ENCODE measurements around the gene LAMA2. TPM values are rescaled to one million over a fixed set of nuclear protein-coding genes. Genes with fewer than 3 reads are reported as not detected.

Gene LAMA2
- total RNA-seq, 1 experiment from 2014 or later, result 4.2 TPM

GRCh38 chr6:129517288-129517687, 634.4 kb downstream of the LAMA2 start:
- WGBS (ENCODE audit: extremely low coverage, insufficient read length, low lambda C conversion rate), result no CpG with 5 or more reads among the region's 2 CpGs
- no peaks in the 10 kb centered on the region for H3K23me2 ChIP-seq (ENCODE audit: insufficient read length, low read depth, low read length, poor library complexity, severe bottlenecking)
- H3K27me3 Mint-ChIP-seq (ENCODE audit: low read depth), result no peaks in the 10 kb centered on the region

More at GRCh38 chr6:129517288-129517687, 634.4 kb downstream of the LAMA2 start:
- Histone ChIP-seq H2BK15ac (ENCODE audit: low read depth, low read length) (no peak overlapping the region), H3T11ph (ENCODE audit: low read length) (no peak overlapping the region), H2BK12ac (ENCODE audit: insufficient read length, low read depth, low read length) (no peak overlapping the region), H3K79me2 (ENCODE audit: insufficient read depth, low read length) (no peaks in the 10 kb centered on the region), H3K23ac (ENCODE audit: insufficient read length, low read depth, low read length) (no peak overlapping the region), H2AK5ac (ENCODE audit: insufficient read length, low read length) (no peak overlapping the region), H3K9me3 (ENCODE audit: control insufficient read depth, low read depth, low read length) (no peaks in the 10 kb centered on the region), H2BK5ac (ENCODE audit: insufficient read length, low read length) (no peak overlapping the region), H4K5ac (ENCODE audit: insufficient read length, low read depth, low read length) (no peak overlapping the region), H3K18ac (ENCODE audit: insufficient read length, low read depth, low read length) (no peak overlapping the region), H3K79me1 (ENCODE audit: insufficient read depth, low read depth, low read length, poor library complexity, severe bottlenecking) (no peaks in the 10 kb centered on the region), H2AFZ (ENCODE audit: low read length) (no peak overlapping the region), H3K4me1 (ENCODE audit: insufficient read depth, low read length) (no peaks in the 10 kb centered on the region), H3K14ac (ENCODE audit: insufficient read depth, low read length) (no peak overlapping the region), H3K4me2 (ENCODE audit: insufficient read depth, insufficient read length, low read length) (no peak overlapping the region), H3K27me3 (ENCODE audit: insufficient read depth, low read length) (no peaks in the 10 kb centered on the region), H3K56ac (ENCODE audit: insufficient read length, low read depth, low read length) (no peak overlapping the region), H3K27ac (ENCODE audit: insufficient read length, low read depth, low read length) (no peak overlapping the region), H4K91ac (ENCODE audit: insufficient read length, low read depth, low read length) (no peak overlapping the region), H4K8ac (replicated peaks; ENCODE audit: insufficient read length, low read depth, low read length) (no peak overlapping the region), H2BK20ac (ENCODE audit: low read depth, low read length, poor library complexity, severe bottlenecking) (no peak overlapping the region), H3K9ac (ENCODE audit: extremely low read depth, insufficient read length, low read length) (no peak overlapping the region), H4K20me1 (ENCODE audit: control insufficient read depth, insufficient read depth, insufficient read length) (no peaks in the 10 kb centered on the region), H2BK120ac (ENCODE audit: low read depth, low read length, poor library complexity, severe bottlenecking) (no peak overlapping the region), H3K4ac (ENCODE audit: low read depth, low read length) (no peak overlapping the region)
- TF ChIP-seq CTCF (conservative IDR thresholded peaks at IDR 0.05), result no peak
- Mint-ChIP-seq H3K4me1 (peaks cover 0 to 3% of the 10 kb centered on the region in 2 experiments; a peak in 1 of 4 replicates), H3K36me3 (ENCODE audit: insufficient read depth in 1 of 3, low read depth in 3 of 3) (no peaks in the 10 kb centered on the region), H3K27ac (no peak overlapping the region), H3K9me3 (no peaks in the 10 kb centered on the region), H3K4me3 (no peak overlapping the region)
- no peak for DNase-seq
